AG04449 (cell line): ENCODE data around the gene RBM47.

ENCODE experiments used
- CTCF ChIA-PET: fragments of 350-600 bp; formaldehyde crosslinking; extraction: SDS; loops from one replicate; lab custom pipeline; 2021; ENCODE audit warnings: antibody characterized with exemption; lab: Yijun Ruan, JAX
- POLR2A ChIA-PET: fragments of 400-600, 350-600 bp; formaldehyde crosslinking; extraction: SDS; loops from one replicate; lab custom pipeline; 2020; ENCODE audit warnings: antibody characterized with exemption, inconsistent platforms; lab: Yijun Ruan, JAX
- DNase-seq: peaks from one replicate; pipeline ENCODE4 v3.0.0-alpha.2; 2010; ENCODE audit warnings: low read depth, low spot score
- H3K4me3 ChIP-seq: 2 replicates; pipeline ENCODE4 v1.5.1; 2011; ENCODE audit warnings: low read depth, mild to moderate bottlenecking, control low read depth, low read length
- TF ChIP-seq, protein P1 (sequence below): IDR thresholded peaks from one replicate; pipeline ENCODE4 v1.5.1; 2011; ENCODE audit warnings: mild to moderate bottlenecking, moderate library complexity, low read length, control low read depth, inconsistent platforms; ENCODE audit not compliant: insufficient read depth; ENCODE audit errors: missing control alignments

The RBM47 gene

DNA sequence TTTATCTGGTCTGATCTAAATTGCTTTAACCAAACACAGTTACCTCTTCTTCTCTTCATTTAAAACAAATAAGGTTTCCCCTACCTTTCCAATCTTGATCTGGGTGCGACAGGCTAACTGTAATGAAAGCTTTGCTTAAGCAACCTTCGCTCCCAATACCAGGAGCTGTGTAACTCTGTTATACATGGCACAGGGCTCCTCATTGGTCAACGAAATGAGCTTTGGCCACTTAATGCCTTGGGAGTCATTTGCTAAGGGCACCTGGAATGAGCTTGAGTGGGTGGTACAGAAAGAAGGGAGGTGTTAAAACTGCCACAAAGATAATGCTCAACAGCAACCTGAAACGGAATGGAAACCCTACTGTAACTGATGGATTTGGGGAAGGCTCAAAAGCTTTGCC is 154.1 kb downstream of the RBM47 start:
- no peak for DNase-seq
- ChIA-PET POLR2A (no interaction called here), CTCF (interaction anchor here (1.4 to 1.7 kb wide), 2 partner anchors 16 kb away, joined by 3 to 5 read pairs; no protein-coding TSS in a partner anchor)
- no peak overlapping the region for H3K4me3 ChIP-seq
- TF ChIP-seq, protein P1, sequence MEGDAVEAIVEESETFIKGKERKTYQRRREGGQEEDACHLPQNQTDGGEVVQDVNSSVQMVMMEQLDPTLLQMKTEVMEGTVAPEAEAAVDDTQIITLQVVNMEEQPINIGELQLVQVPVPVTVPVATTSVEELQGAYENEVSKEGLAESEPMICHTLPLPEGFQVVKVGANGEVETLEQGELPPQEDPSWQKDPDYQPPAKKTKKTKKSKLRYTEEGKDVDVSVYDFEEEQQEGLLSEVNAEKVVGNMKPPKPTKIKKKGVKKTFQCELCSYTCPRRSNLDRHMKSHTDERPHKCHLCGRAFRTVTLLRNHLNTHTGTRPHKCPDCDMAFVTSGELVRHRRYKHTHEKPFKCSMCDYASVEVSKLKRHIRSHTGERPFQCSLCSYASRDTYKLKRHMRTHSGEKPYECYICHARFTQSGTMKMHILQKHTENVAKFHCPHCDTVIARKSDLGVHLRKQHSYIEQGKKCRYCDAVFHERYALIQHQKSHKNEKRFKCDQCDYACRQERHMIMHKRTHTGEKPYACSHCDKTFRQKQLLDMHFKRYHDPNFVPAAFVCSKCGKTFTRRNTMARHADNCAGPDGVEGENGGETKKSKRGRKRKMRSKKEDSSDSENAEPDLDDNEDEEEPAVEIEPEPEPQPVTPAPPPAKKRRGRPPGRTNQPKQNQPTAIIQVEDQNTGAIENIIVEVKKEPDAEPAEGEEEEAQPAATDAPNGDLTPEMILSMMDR = no peak

- ChIA-PET CTCF (interaction anchor here (1.2 to 1.9 kb wide), 2 partner anchors 12 to 148 kb away, joined by 3 to 4 read pairs; no protein-coding TSS in a partner anchor), POLR2A (no interaction called here)
- TF ChIP-seq, protein P1 = no peak
- H3K4me3 ChIP-seq = no peak overlapping the region
- no peak for DNase-seq
These were observed 155.9 kb downstream of the RBM47 start for GRCh38 chr4:40473578-40474388.

- TF ChIP-seq, protein P1 = no peak
These were observed 157.7 kb downstream of the RBM47 start for GRCh38 chr4:40471923-40472322.

GRCh38 chr4:40466789-40467188 is 162.9 kb downstream of the RBM47 start:
- TF ChIP-seq, protein P1 = no peak
- no peak overlapping the region for H3K4me3 ChIP-seq
- POLR2A ChIA-PET = no interaction called here
- CTCF ChIA-PET = no interaction called here
- DNase-seq = no peak

More at GRCh38 chr4:40471923-40472322, 157.7 kb downstream of the RBM47 start:
- ChIA-PET POLR2A (no interaction called here), CTCF (no interaction called here)
- H3K4me3 ChIP-seq = no peak overlapping the region
- no peak for DNase-seq

GRCh38 chr4:40462326-40462725 is 167.3 kb downstream of the RBM47 start:
- DNase-seq = no peak
- H3K4me3 ChIP-seq = no peak overlapping the region
- CTCF ChIA-PET = interaction anchor here (0.8 kb wide), 1 partner anchor 11 kb away, joined by 3 read pairs; no protein-coding TSS in a partner anchor
- POLR2A ChIA-PET = no interaction called here
- TF ChIP-seq, protein P1 = no peak

DNA sequence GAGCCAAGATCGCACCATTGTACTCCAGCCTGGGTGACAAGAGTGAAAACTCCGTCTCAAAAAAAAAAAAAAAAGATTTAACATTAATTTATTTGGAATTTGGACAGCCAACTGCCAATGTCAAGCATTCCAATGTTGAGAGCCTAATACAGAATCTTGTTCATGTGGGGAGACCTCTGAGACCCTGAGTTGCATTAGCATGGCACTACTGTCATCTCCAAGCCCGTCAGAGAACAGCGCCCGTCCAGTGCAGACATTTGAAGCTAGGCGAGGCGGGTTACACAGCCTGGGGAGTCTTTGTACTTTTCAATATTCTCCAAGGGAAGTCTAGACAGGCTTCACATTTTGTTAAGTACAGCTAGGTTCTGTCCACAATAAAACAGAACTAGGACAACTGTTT is 167.8 kb downstream of the RBM47 start:
- no peak overlapping the region for H3K4me3 ChIP-seq
- TF ChIP-seq, protein P1 = no peak
- DNase-seq = no peak
- POLR2A ChIA-PET = no interaction called here
- CTCF ChIA-PET = interaction anchor here (0.8 kb wide), 1 partner anchor 11 kb away, joined by 3 read pairs; no protein-coding TSS in a partner anchor
